A549 (cell line): ENCODE results near the gene LMNTD1. TPM values are rescaled to one million over a fixed set of nuclear protein-coding genes. Genes with fewer than 3 reads are reported as not detected.

Source experiments
- ATAC-seq, 2 experiments: fragments of 200-7000 bp in 1 of 2; fragments of >200 bp in 1 of 2; cut with Nextera tagmentation in 1 of 2; cut with Tn5 transposase in 1 of 2; 3 replicates each; pipeline versions ENCODE4 v1.8.0 to v1.9.1; 2018 to 2020; ENCODE audit warnings: mild to moderate bottlenecking in 1 of 2, moderate library complexity in 1 of 2
- CTCF ChIA-PET: fragments of 300-600 bp; sonication (Branson Sonifier 250); formaldehyde crosslinking; extraction: SDS; loops from one replicate; lab custom pipeline; 2021; ENCODE audit warnings: antibody characterized with exemption, inconsistent platforms; lab: Yijun Ruan, JAX
- POLR2A ChIA-PET: fragments of 350-600 bp; formaldehyde crosslinking; extraction: SDS; loops from one replicate; lab custom pipeline; 2021; ENCODE audit warnings: antibody characterized with exemption, inconsistent platforms; lab: Yijun Ruan, JAX
- DNase-seq, 2 experiments: peaks; one replicate each; pipeline versions ENCODE4 v3.0.0 to v3.0.0-alpha.2; 2011 to 2016; ENCODE audit warnings: low read depth in 1 of 2, low spot score in 1 of 2
- FAIRE-seq: peaks from 2 replicates; lab custom pipeline; 2011; peaks lifted over from hg19 to GRCh38; lab: Jason Lieb, UNC
- H3K27ac ChIP-seq, 2 experiments: fragments of >200 bp; sonication (Bioruptor Twin); formaldehyde crosslinking; 3 replicates each; pipeline ENCODE4 v1.5.1; 2016 to 2017
- H3K4me1 ChIP-seq: fragments of >200 bp; sonication (Bioruptor Twin); formaldehyde crosslinking; 3 replicates; pipeline ENCODE4 v1.6.1; 2016
- H3K4me2 ChIP-seq: fragments of >200 bp; sonication (Bioruptor Twin); formaldehyde crosslinking; 3 replicates; pipeline ENCODE4 v1.6.1; 2016
- H3K4me3 ChIP-seq: fragments of >200 bp; sonication (Bioruptor Twin); formaldehyde crosslinking; 3 replicates; pipeline ENCODE4 v1.5.1; 2016
- H3K9me3 ChIP-seq: fragments of >200 bp; sonication (Bioruptor Twin); formaldehyde crosslinking; 3 replicates; pipeline ENCODE4 v1.6.1; 2016
- BCL3 ChIP-seq: fragments of >200 bp; sonication (Bioruptor Twin); formaldehyde crosslinking; IDR thresholded peaks from 3 replicates; pipeline ENCODE4 v1.6.1; 2016
- CBX8 ChIP-seq: fragments of 200-600 bp; sonication (generic); IDR thresholded peaks from 2 replicates; pipeline ENCODE4 v1.6.1; 2016
- CEBPB ChIP-seq, 2 experiments: fragments of >200 bp in 1 of 2; sonication (Bioruptor Twin) in 1 of 2; formaldehyde crosslinking in 1 of 2; IDR thresholded peaks; 2 replicates each; pipeline ENCODE4 v1.6.1; 2012 to 2016
- ELK1 ChIP-seq: fragments of 150-350 bp; IDR thresholded peaks from 2 replicates; pipeline ENCODE4 v1.6.1; 2014; ENCODE audit warnings: low read depth, mild to moderate bottlenecking, low read length
- EP300 ChIP-seq, 2 experiments: fragments of >200 bp; sonication (Bioruptor Twin); formaldehyde crosslinking; IDR thresholded peaks; 2 replicates in 1 of 2; 3 replicates in 1 of 2; pipeline ENCODE4 v1.6.1; 2016 to 2017
- FOSL2 ChIP-seq, 2 experiments: fragments of 450-650 bp in 1 of 2; fragments of >200 bp in 1 of 2; sonication (Bioruptor Twin) in 1 of 2; formaldehyde crosslinking; IDR thresholded peaks; 2 replicates each; pipeline versions ENCODE4 v1.5.0 to v1.6.1; 2016 to 2020; ENCODE audit warnings: mild to moderate bottlenecking in 1 of 2, moderate library complexity in 1 of 2
- FOXS1 ChIP-seq: fragments of 250-450 bp; sonication (Bioruptor Pico); IDR thresholded peaks from 2 replicates; pipeline ENCODE4 v1.5.0; 2020; ENCODE audit warnings: mild to moderate bottlenecking, moderate library complexity
- HDAC2 ChIP-seq: fragments of 200-600 bp; sonication (generic); IDR thresholded peaks from 2 replicates; pipeline ENCODE4 v1.6.1; 2016
- HOXB13 ChIP-seq: fragments of 250-450 bp; sonication (Bioruptor Pico); IDR thresholded peaks from 2 replicates; pipeline ENCODE4 v1.5.0; 2020; ENCODE audit warnings: low read depth, mild to moderate bottlenecking, moderate library complexity
- KDM5A ChIP-seq: fragments of 200-600 bp; sonication (generic); IDR thresholded peaks from 2 replicates; pipeline ENCODE4 v1.6.1; 2016; ENCODE audit warnings: antibody characterized with exemption, mild to moderate bottlenecking
- MAX ChIP-seq: IDR thresholded peaks from 2 replicates; pipeline ENCODE4 v1.6.1; 2012
- NR3C1 ChIP-seq: fragments of >200 bp; sonication (Bioruptor Twin); formaldehyde crosslinking; IDR thresholded peaks from 3 replicates; pipeline ENCODE4 v1.6.1; 2017
- PBX3 ChIP-seq: IDR thresholded peaks from 2 replicates; pipeline ENCODE4 v1.6.1; 2012
- PHF8 ChIP-seq: fragments of 200-600 bp; sonication (generic); IDR thresholded peaks from 2 replicates; pipeline ENCODE4 v1.6.1; 2016; ENCODE audit warnings: low read depth, mild to moderate bottlenecking, antibody characterized with exemption, moderate library complexity, borderline replicate concordance
- POLR2AphosphoS2 ChIP-seq: conservative IDR thresholded peaks from 2 replicates; pipeline ENCODE4 v1.6.1; 2012; ENCODE audit warnings: low read length, improper control_type of control experiment, inconsistent platforms
- RARB ChIP-seq: fragments of 250-450 bp; sonication (Bioruptor Pico); IDR thresholded peaks from 2 replicates; pipeline ENCODE4 v1.8.0; 2021; ENCODE audit warnings: mild to moderate bottlenecking, moderate library complexity
- RFX5 ChIP-seq: fragments of 450-650 bp; IDR thresholded peaks from 2 replicates; pipeline ENCODE4 v1.7.1; 2014; ENCODE audit warnings: antibody characterized with exemption, mild to moderate bottlenecking, moderate library complexity
- SMC3 ChIP-seq: fragments of >200 bp; sonication (Bioruptor Twin); formaldehyde crosslinking; IDR thresholded peaks from 3 replicates; pipeline ENCODE4 v1.6.1; 2018; ENCODE audit warnings: inconsistent platforms
- ZSCAN20 ChIP-seq: fragments of 250-450 bp; sonication (Bioruptor Pico); IDR thresholded peaks from 2 replicates; pipeline ENCODE4 v1.8.0; 2022; ENCODE audit warnings: mild to moderate bottlenecking, moderate library complexity
- WGBS: methylation state at CpG from one replicate; pipeline ENCODE4 v1.1.6; 2017; ENCODE audit errors: missing lambda C conversion rate; 5-methylcytosine and 5-hydroxymethylcytosine counted together
- polyA plus RNA-seq, 4 experiments: library from polyadenylated mRNA; depleted of rRNA in 3 of 4; stranded (reverse); fragments of >200 nt; fragmentation: RNase III in 1 of 4; extraction: RNeasy Plus Mini Kit Qiagen cat#74134 plus additional on column Dnase treatment in 1 of 4; gene quantifications; 2 replicates in 3 of 4; 3 replicates in 1 of 4; pipeline ENCODE4 v1.2.3, GENCODE V29; 2011 to 2017

The LMNTD1 gene
- polyA plus RNA-seq, 2 of the 4 experiments (the other 2 are of a cell fraction) = not detected

- TF ChIP-seq BCL3 = no peak
- no peak for TF ChIP-seq FOXS1 (CRISPR knock-in tag)
- no peak for TF ChIP-seq FOSL2 (IDR thresholded peaks at IDR 0.05)
- TF ChIP-seq FOSL2 (CRISPR knock-in tag; IDR thresholded peaks at IDR 0.05) = no peak
These were observed 104.1 kb downstream of the LMNTD1 start (continued) for GRCh38 chr12:25449007-25449406.

- Histone ChIP-seq H3K4me2 (no peak overlapping the region), H3K27ac (no peak overlapping the region), H3K4me1 (no peaks in the 10 kb centered on the region), H3K4me3 (no peak overlapping the region), H3K9me3 (no peaks in the 10 kb centered on the region)
- ATAC-seq (no peak), FAIRE-seq (no peak), DNase-seq (no peak)
- 39% methylated on average over 3 of the region's 3 CpGs for WGBS
- TF ChIP-seq NR3C1 (no peak), MAX (no peak), PBX3 (no peak), CEBPB (IDR thresholded peaks at IDR 0.05) (no peak), POLR2AphosphoS2 (no peak), RARB (CRISPR knock-in tag) (no peak), SMC3 (no peak)
- POLR2A ChIA-PET = no interaction called here
- CTCF ChIA-PET = no interaction called here
These were observed 106.0 kb downstream of the LMNTD1 start for GRCh38 chr12:25447046-25447445.

- POLR2A ChIA-PET = interaction anchor here (1.0 kb wide), 1 partner anchor 519 kb away, joined by 3 read pairs; no protein-coding TSS in a partner anchor
- no peak for ATAC-seq
- FAIRE-seq = no peak
- TF ChIP-seq PHF8 (no peak), ELK1 (no peak), HOXB13 (CRISPR knock-in tag) (no peak), KDM5A (no peak), NR3C1 (no peak), POLR2AphosphoS2 (no peak), EP300 (IDR thresholded peaks at IDR 0.05) (no peak), CBX8 (no peak), RFX5 (no peak), MAX (no peak), ZSCAN20 (CRISPR knock-in tag) (no peak), HDAC2 (no peak)
- TF ChIP-seq, all 56 proteins: peak for 0
- CTCF ChIA-PET = interaction anchor here (0.6 to 2.5 kb wide), 5 partner anchors 13 to 591 kb away, joined by 3 to 7 read pairs (median 3); no protein-coding TSS in a partner anchor
- Histone ChIP-seq H3K27ac (no peak overlapping the region), H3K4me2 (no peak overlapping the region), H3K9me3 (no peaks in the 10 kb centered on the region), H3K4me3 (no peak overlapping the region), H3K4me1 (peaks cover 12% of the 10 kb centered on the region)
- 50% methylated on average over 1 of the region's 1 CpG for WGBS
- no peak for DNase-seq
These were observed 114.4 kb downstream of the LMNTD1 start for GRCh38 chr12:25438638-25439037.
